ENCODE data around the gene TCF20.

Gene TCF20

DNA sequence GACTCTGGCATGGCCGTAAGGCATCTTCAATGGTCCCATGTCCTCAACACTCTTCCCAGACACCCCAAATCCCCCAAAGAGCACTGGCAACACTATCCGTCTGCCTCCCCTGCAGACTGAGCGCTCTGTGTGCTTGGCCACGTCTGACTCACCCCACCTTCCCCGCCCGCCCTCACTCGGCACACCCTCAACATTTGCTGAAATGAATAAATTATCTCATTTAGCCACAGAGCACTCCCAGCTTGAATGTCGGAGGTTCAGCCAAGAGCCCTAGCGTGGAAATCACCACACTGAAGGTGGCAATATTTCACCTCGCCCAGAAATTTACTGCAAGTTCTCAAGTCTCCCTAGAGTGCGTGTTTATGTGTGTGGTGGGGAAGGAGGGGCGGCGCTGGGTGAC lies 46.6 kb upstream of the TCF20 start:
- TF ChIP-seq ZNF565 (CRISPR knock-in tag; conservative IDR thresholded peaks at IDR 0.05; ENCODE audit: low read depth) (no peak), ESRRG (CRISPR knock-in tag; IDR thresholded peaks at IDR 0.05) (no peak), ZNF70 (CRISPR knock-in tag; IDR thresholded peaks at IDR 0.05) (no peak)
- 0 out of 3 replicates have a peak, but pooled peaks have one; percentile 20 for ATAC-seq

DNA sequence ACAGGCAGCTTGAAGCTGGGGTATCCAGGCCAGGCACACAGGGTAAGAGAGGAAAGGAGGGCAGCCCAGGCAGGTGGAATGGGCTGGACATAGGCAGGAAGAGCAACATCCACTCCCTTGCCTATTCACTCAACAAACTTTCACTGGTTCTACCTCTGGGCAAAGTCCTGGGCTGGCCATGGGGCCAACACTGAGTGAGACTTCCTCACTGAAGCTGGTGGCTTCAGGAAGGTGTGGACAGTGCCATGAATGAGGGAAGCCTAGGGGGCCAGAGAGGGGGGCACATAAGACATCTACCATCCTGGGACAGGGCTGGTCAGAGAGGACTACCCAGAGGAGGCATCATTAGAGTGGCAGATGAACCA lies 44.9 kb upstream of the TCF20 start:
- no peak for ATAC-seq
- TF ChIP-seq ZFP30 (CRISPR knock-in tag; IDR thresholded peaks at IDR 0.05) (no peak), ZNF8 (CRISPR knock-in tag; IDR thresholded peaks at IDR 0.05) (no peak), ZC3H10 (CRISPR knock-in tag; IDR thresholded peaks at IDR 0.05) (no peak), GLIS3 (CRISPR knock-in tag; IDR thresholded peaks at IDR 0.05) (no peak), BACH2 (CRISPR knock-in tag; IDR thresholded peaks at IDR 0.05; ENCODE audit: borderline replicate concordance) (no peak), TCF4 (CRISPR knock-in tag; IDR thresholded peaks at IDR 0.05; ENCODE audit: borderline replicate concordance) (no peak), RARB (CRISPR knock-in tag; IDR thresholded peaks at IDR 0.05) (no peak), ISL1 (CRISPR knock-in tag; IDR thresholded peaks at IDR 0.05) (no peak), PPARA (CRISPR knock-in tag; IDR thresholded peaks at IDR 0.05; ENCODE audit: borderline replicate concordance) (no peak), SNAI2 (CRISPR knock-in tag; IDR thresholded peaks at IDR 0.05) (no peak), ZFP3 (CRISPR knock-in tag; IDR thresholded peaks at IDR 0.05) (no peak), CSDC2 (CRISPR knock-in tag; IDR thresholded peaks at IDR 0.05) (no peak), OSR1 (CRISPR knock-in tag; IDR thresholded peaks at IDR 0.05) (no peak)
- TF ChIP-seq, protein P1, sequence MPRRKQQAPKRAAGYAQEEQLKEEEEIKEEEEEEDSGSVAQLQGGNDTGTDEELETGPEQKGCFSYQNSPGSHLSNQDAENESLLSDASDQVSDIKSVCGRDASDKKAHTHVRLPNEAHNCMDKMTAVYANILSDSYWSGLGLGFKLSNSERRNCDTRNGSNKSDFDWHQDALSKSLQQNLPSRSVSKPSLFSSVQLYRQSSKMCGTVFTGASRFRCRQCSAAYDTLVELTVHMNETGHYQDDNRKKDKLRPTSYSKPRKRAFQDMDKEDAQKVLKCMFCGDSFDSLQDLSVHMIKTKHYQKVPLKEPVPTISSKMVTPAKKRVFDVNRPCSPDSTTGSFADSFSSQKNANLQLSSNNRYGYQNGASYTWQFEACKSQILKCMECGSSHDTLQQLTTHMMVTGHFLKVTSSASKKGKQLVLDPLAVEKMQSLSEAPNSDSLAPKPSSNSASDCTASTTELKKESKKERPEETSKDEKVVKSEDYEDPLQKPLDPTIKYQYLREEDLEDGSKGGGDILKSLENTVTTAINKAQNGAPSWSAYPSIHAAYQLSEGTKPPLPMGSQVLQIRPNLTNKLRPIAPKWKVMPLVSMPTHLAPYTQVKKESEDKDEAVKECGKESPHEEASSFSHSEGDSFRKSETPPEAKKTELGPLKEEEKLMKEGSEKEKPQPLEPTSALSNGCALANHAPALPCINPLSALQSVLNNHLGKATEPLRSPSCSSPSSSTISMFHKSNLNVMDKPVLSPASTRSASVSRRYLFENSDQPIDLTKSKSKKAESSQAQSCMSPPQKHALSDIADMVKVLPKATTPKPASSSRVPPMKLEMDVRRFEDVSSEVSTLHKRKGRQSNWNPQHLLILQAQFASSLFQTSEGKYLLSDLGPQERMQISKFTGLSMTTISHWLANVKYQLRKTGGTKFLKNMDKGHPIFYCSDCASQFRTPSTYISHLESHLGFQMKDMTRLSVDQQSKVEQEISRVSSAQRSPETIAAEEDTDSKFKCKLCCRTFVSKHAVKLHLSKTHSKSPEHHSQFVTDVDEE (CRISPR knock-in tag; IDR thresholded peaks at IDR 0.05): no peak
- TF ChIP-seq, protein P2, sequence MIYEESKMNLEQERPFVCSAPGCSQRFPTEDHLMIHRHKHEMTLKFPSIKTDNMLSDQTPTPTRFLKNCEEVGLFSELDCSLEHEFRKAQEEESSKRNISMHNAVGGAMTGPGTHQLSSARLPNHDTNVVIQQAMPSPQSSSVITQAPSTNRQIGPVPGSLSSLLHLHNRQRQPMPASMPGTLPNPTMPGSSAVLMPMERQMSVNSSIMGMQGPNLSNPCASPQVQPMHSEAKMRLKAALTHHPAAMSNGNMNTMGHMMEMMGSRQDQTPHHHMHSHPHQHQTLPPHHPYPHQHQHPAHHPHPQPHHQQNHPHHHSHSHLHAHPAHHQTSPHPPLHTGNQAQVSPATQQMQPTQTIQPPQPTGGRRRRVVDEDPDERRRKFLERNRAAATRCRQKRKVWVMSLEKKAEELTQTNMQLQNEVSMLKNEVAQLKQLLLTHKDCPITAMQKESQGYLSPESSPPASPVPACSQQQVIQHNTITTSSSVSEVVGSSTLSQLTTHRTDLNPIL (CRISPR knock-in tag; IDR thresholded peaks at IDR 0.05; ENCODE audit: low read depth): no peak

DNA sequence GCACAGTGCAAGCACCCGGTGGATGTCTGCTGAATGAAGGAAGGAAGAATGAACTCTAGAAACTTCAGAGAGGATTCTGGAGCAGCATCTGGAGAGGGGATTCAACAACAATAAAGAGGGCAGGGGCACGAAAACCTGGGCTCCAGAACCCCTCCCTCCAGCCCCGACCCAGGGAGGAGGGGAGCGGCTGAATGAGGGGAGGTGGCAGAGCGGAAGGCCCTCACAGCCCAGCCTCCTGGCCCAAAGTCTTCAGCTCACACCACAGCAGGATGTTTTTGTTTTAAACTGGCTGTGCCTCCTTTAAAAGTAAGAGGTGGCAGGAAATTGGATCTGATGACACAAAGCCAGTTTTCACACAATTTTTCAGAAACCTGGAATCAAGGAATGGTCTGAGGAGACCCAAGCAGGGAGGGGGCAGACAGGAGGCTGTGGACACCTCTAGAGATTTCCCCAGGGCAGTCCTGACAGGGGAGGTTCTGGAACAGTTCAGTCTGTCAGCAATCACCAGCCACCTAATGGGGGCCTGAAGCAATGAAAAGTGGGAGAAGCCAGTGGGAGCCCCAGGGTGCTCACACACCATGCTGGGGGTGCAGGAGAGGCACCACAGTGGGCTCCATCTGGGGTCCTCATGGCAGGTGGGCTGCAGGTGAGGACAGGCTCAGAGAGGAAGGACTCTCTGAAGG lies 44.4 kb upstream of the TCF20 start:
- TF ChIP-seq, protein P1 (CRISPR knock-in tag; IDR thresholded peaks at IDR 0.05): no peak
- TF ChIP-seq PPARA (CRISPR knock-in tag; IDR thresholded peaks at IDR 0.05; ENCODE audit: borderline replicate concordance): no peak
- TF ChIP-seq ARNTL (CRISPR knock-in tag; IDR thresholded peaks at IDR 0.05; ENCODE audit: borderline replicate concordance, low read depth): no peak
- no peak for TF ChIP-seq ZC3H10 (CRISPR knock-in tag; IDR thresholded peaks at IDR 0.05)
- TF ChIP-seq BACH2 (CRISPR knock-in tag; IDR thresholded peaks at IDR 0.05; ENCODE audit: borderline replicate concordance): no peak
- TF ChIP-seq OSR1 (CRISPR knock-in tag; IDR thresholded peaks at IDR 0.05): no peak
- no peak for TF ChIP-seq TOX (CRISPR knock-in tag; IDR thresholded peaks at IDR 0.05; ENCODE audit: borderline replicate concordance)
- TF ChIP-seq, protein P3, sequence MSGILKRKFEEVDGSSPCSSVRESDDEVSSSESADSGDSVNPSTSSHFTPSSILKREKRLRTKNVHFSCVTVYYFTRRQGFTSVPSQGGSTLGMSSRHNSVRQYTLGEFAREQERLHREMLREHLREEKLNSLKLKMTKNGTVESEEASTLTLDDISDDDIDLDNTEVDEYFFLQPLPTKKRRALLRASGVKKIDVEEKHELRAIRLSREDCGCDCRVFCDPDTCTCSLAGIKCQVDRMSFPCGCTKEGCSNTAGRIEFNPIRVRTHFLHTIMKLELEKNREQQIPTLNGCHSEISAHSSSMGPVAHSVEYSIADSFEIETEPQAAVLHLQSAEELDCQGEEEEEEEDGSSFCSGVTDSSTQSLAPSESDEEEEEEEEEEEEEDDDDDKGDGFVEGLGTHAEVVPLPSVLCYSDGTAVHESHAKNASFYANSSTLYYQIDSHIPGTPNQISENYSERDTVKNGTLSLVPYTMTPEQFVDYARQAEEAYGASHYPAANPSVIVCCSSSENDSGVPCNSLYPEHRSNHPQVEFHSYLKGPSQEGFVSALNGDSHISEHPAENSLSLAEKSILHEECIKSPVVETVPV (CRISPR knock-in tag; IDR thresholded peaks at IDR 0.05): no peak
- no peak; the same call in 2 of the 3 replicates for ATAC-seq
